ENCODE results near the gene ANKRD29.

DNA sequence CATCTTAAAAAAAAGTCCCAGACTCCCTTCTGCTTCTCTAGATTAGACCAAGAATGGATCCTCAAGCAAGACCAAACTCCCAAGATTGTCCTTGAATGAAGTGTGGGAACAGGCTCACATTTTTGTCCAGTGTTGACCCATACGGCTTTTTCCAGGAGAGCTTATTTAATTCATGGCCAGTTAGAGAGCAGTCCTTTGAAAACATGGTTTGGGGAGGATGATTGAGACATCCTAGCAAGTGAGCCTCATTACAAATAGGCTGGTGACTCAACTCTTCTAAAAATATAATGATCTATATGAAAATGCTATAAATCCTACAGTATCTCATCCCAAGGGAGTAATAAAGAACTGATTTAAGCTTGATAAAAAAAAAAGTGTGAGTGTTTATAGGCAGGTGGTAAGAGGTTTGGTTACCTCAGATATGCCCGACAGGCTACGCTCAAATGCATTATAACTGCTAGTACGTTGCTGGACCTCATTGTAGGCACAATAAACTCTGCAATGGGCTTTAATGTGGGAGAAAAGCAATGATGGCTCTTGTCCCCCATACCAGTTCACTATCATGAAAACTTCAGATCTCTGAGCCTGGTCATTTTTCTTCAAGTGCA, 17.0 kb downstream of the ANKRD29 start:
- TF ChIP-seq CTCF (conservative IDR thresholded peaks at IDR 0.05; ENCODE audit: low read depth in 2 of 2) (no peak), REST (IDR thresholded peaks at IDR 0.05; ENCODE audit: unreplicated experiment) (no peak), JUNB (IDR thresholded peaks at IDR 0.05; ENCODE audit: unreplicated experiment) (no peak), CREB1 (CRISPR knock-in tag; IDR thresholded peaks at IDR 0.05; ENCODE audit: low read depth) (no peak), POLR2AphosphoS5 (IDR thresholded peaks at IDR 0.05; ENCODE audit: low read depth) (no peak), ZNF331 (CRISPR knock-in tag; IDR thresholded peaks at IDR 0.05; ENCODE audit: low read depth) (no peak), EZH2phosphoT487 (IDR thresholded peaks at IDR 0.05; ENCODE audit: unreplicated experiment) (no peak), EZH2 (IDR thresholded peaks at IDR 0.05; ENCODE audit: low read depth, unreplicated experiment) (no peak), STAT1 (IDR thresholded peaks at IDR 0.05; ENCODE audit: unreplicated experiment) (no peak), NANOG (IDR thresholded peaks at IDR 0.05; ENCODE audit: borderline replicate concordance) (no peak), ZNF114 (CRISPR knock-in tag; IDR thresholded peaks at IDR 0.05) (no peak)
- TF ChIP-seq, protein P1, sequence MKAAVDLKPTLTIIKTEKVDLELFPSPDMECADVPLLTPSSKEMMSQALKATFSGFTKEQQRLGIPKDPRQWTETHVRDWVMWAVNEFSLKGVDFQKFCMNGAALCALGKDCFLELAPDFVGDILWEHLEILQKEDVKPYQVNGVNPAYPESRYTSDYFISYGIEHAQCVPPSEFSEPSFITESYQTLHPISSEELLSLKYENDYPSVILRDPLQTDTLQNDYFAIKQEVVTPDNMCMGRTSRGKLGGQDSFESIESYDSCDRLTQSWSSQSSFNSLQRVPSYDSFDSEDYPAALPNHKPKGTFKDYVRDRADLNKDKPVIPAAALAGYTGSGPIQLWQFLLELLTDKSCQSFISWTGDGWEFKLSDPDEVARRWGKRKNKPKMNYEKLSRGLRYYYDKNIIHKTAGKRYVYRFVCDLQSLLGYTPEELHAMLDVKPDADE (IDR thresholded peaks at IDR 0.05) = no peak
